ENCODE measurements around the gene UBAC1.

UBAC1 gene

GRCh38 chr9:135998410-135999071 lies 37.4 kb upstream of the UBAC1 start:
- H3K4me1 ChIP-seq (ENCODE audit: insufficient read depth, low read length), result peaks cover 14% of the 10 kb centered on the region; the same call in 1 of the 2 replicates
- H3K9ac ChIP-seq (ENCODE audit: low read depth, low read length), result no peak overlapping the region
- H3K36me3 ChIP-seq (ENCODE audit: insufficient read depth, low read length), result no peaks in the 10 kb centered on the region
- no peaks in the 10 kb centered on the region for H3K9me3 ChIP-seq (ENCODE audit: control insufficient read depth, insufficient read depth, low read length)

- Histone ChIP-seq H3K36me3 (ENCODE audit: insufficient read depth, low read length) (no peaks in the 10 kb centered on the region), H3K9me3 (ENCODE audit: control insufficient read depth, insufficient read depth, low read length) (no peaks in the 10 kb centered on the region), H3K9ac (ENCODE audit: low read depth, low read length) (no peak overlapping the region), H3K4me1 (ENCODE audit: insufficient read depth, low read length) (peaks cover 14% of the 10 kb centered on the region; the same call in 1 of the 2 replicates)
Measured at GRCh38 chr9:135998016-135998380, 36.8 kb upstream of the UBAC1 start.

- H3K9ac ChIP-seq (ENCODE audit: low read depth, low read length), result no peak overlapping the region
- peaks cover 10% of the 10 kb centered on the region; the same call in 1 of the 2 replicates for H3K4me1 ChIP-seq (ENCODE audit: insufficient read depth, low read length)
- H3K36me3 ChIP-seq (ENCODE audit: insufficient read depth, low read length), result no peaks in the 10 kb centered on the region
- H3K9me3 ChIP-seq (ENCODE audit: control insufficient read depth, insufficient read depth, low read length), result no peaks in the 10 kb centered on the region
Measured at GRCh38 chr9:135997090-135998015, 36.2 kb upstream of the UBAC1 start.

- Histone ChIP-seq H3K9me3 (ENCODE audit: control insufficient read depth, insufficient read depth, low read length) (no peaks in the 10 kb centered on the region), H3K4me1 (ENCODE audit: insufficient read depth, low read length) (peaks cover 23% of the 10 kb centered on the region; the same call in 1 of the 2 replicates), H3K36me3 (ENCODE audit: insufficient read depth, low read length) (no peaks in the 10 kb centered on the region), H3K9ac (ENCODE audit: low read depth, low read length) (no peak overlapping the region)
Measured at GRCh38 chr9:135995816-135996215, 34.6 kb upstream of the UBAC1 start.

GRCh38 chr9:135994501-135995192 lies 33.5 kb upstream of the UBAC1 start:
- Histone ChIP-seq H3K9me3 (ENCODE audit: control insufficient read depth, insufficient read depth, low read length) (no peaks in the 10 kb centered on the region), H3K36me3 (ENCODE audit: insufficient read depth, low read length) (no peaks in the 10 kb centered on the region), H3K9ac (ENCODE audit: low read depth, low read length) (no peak overlapping the region), H3K4me1 (ENCODE audit: insufficient read depth, low read length) (peaks cover 24% of the 10 kb centered on the region; the same call in 1 of the 2 replicates)

- Histone ChIP-seq H3K36me3 (ENCODE audit: insufficient read depth, low read length) (no peaks in the 10 kb centered on the region), H3K4me1 (ENCODE audit: insufficient read depth, low read length) (peaks cover 27% of the 10 kb centered on the region; the same call in 1 of the 2 replicates), H3K9ac (ENCODE audit: low read depth, low read length) (no peak overlapping the region), H3K9me3 (ENCODE audit: control insufficient read depth, insufficient read depth, low read length) (no peaks in the 10 kb centered on the region)
Measured at GRCh38 chr9:135993765-135994500, 32.8 kb upstream of the UBAC1 start.

- no peaks in the 10 kb centered on the region for H3K9me3 ChIP-seq (ENCODE audit: control insufficient read depth, insufficient read depth, low read length)
- H3K9ac ChIP-seq (ENCODE audit: low read depth, low read length), result peak overlapping the region; percentile 2; the same call in 1 of the 2 replicates
- H3K36me3 ChIP-seq (ENCODE audit: insufficient read depth, low read length), result no peaks in the 10 kb centered on the region
- peaks cover 27% of the 10 kb centered on the region; the same call in 1 of the 2 replicates for H3K4me1 ChIP-seq (ENCODE audit: insufficient read depth, low read length)
Measured at GRCh38 chr9:135993409-135993742, 32.2 kb upstream of the UBAC1 start.

- Histone ChIP-seq H3K9ac (ENCODE audit: low read depth, low read length) (peak overlapping the region; percentile 13; the same call in 1 of the 2 replicates), H3K9me3 (ENCODE audit: control insufficient read depth, insufficient read depth, low read length) (no peaks in the 10 kb centered on the region), H3K4me1 (ENCODE audit: insufficient read depth, low read length) (peaks cover 27% of the 10 kb centered on the region; the same call in 1 of the 2 replicates), H3K36me3 (ENCODE audit: insufficient read depth, low read length) (no peaks in the 10 kb centered on the region)
Measured at GRCh38 chr9:135992486-135993408, 31.6 kb upstream of the UBAC1 start.

GRCh38 chr9:135991771-135992170 lies 30.6 kb upstream of the UBAC1 start:
- H3K9me3 ChIP-seq (ENCODE audit: control insufficient read depth, insufficient read depth, low read length), result no peaks in the 10 kb centered on the region
- H3K9ac ChIP-seq (ENCODE audit: low read depth, low read length), result no peak overlapping the region
- no peaks in the 10 kb centered on the region for H3K36me3 ChIP-seq (ENCODE audit: insufficient read depth, low read length)
- peaks cover 27% of the 10 kb centered on the region; the same call in 1 of the 2 replicates for H3K4me1 ChIP-seq (ENCODE audit: insufficient read depth, low read length)

GRCh38 chr9:135990468-135991429 lies 29.6 kb upstream of the UBAC1 start:
- no peak overlapping the region for H3K9ac ChIP-seq (ENCODE audit: low read depth, low read length)
- peaks cover 27% of the 10 kb centered on the region; the same call in 1 of the 2 replicates for H3K4me1 ChIP-seq (ENCODE audit: insufficient read depth, low read length)

GRCh38 chr9:135989722-135990467 lies 28.7 kb upstream of the UBAC1 start:
- peaks cover 27% of the 10 kb centered on the region; the same call in 1 of the 2 replicates for H3K4me1 ChIP-seq (ENCODE audit: insufficient read depth, low read length)
- H3K36me3 ChIP-seq (ENCODE audit: insufficient read depth, low read length), result no peaks in the 10 kb centered on the region
- no peaks in the 10 kb centered on the region for H3K9me3 ChIP-seq (ENCODE audit: control insufficient read depth, insufficient read depth, low read length)
- no peak overlapping the region for H3K9ac ChIP-seq (ENCODE audit: low read depth, low read length)

More at GRCh38 chr9:135990468-135991429, 29.6 kb upstream of the UBAC1 start:
- no peaks in the 10 kb centered on the region for H3K9me3 ChIP-seq (ENCODE audit: control insufficient read depth, insufficient read depth, low read length)
- no peaks in the 10 kb centered on the region for H3K36me3 ChIP-seq (ENCODE audit: insufficient read depth, low read length)

- peaks cover 27% of the 10 kb centered on the region; the same call in 1 of the 2 replicates for H3K4me1 ChIP-seq (ENCODE audit: insufficient read depth, low read length)
Measured at GRCh38 chr9:135989157-135989556, 28.0 kb upstream of the UBAC1 start.

More at GRCh38 chr9:135989157-135989556, 28.0 kb upstream of the UBAC1 start:
- Histone ChIP-seq H3K9me3 (ENCODE audit: control insufficient read depth, insufficient read depth, low read length) (no peaks in the 10 kb centered on the region), H3K9ac (ENCODE audit: low read depth, low read length) (no peak overlapping the region), H3K36me3 (ENCODE audit: insufficient read depth, low read length) (no peaks in the 10 kb centered on the region)
